ENCODE data around the gene FOXA2.

DNA sequence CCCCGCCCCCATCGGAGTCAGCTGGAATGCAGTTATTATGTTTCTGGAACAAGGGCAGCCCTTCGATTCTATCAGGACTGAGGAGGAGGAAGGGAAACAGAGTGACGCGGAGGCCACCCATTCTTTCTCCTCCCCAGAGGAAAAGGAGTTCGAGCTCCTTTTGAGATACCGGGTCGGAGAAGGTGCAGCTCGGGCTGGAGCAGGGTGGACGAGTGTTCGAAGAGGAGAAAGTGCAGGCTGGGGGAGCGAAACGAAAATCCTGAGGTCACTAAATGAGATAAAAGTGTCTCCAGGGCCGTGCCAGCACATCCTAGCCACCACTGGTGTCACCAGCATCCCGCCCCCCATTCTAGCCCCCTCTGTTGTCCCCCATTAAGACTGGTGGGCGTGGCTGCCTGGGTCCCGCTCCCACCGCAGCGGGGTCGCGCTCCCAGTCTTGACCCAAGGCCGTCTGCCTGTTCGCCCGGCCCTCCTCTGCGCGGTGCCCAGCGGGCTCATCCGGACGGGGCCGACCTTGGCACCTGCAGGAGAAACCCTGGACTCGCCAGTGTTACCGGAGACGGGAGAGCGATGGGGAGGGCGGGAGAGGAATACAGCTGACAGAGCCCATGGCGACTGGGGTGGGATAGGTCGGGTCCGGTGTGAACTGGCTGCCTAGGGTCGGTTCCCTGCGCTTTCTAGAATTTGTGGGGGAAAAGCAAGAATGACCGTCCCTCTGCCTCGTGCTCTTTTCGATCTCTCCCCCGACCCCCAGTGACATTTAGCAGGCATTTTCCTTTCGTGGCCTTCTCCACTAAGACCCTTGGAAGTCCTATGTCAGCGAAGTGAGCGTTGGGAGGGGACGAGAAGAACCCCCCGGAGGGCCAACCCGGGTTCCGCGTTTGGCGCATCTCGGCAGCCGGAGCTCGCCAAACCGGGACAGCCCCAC, 16.2 kb downstream of the FOXA2 start:
- TF ChIP-seq GATA3 (IDR thresholded peaks at IDR 0.05; ENCODE audit: low read depth, low read length) = no peak
- TF ChIP-seq GATA2 (IDR thresholded peaks at IDR 0.05; ENCODE audit: low read depth, low read length) = no peak

Data from SH-SY5Y (cell line).